ENCODE measurements around the gene SAYSD1.
"Not testable (repeated sequence)": the region's sequence is repeated elsewhere in the genome, so short reads cannot be mapped to it uniquely, and the experiment has no call there.

The SAYSD1 gene, protein sequence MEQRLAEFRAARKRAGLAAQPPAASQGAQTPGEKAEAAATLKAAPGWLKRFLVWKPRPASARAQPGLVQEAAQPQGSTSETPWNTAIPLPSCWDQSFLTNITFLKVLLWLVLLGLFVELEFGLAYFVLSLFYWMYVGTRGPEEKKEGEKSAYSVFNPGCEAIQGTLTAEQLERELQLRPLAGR

DNA sequence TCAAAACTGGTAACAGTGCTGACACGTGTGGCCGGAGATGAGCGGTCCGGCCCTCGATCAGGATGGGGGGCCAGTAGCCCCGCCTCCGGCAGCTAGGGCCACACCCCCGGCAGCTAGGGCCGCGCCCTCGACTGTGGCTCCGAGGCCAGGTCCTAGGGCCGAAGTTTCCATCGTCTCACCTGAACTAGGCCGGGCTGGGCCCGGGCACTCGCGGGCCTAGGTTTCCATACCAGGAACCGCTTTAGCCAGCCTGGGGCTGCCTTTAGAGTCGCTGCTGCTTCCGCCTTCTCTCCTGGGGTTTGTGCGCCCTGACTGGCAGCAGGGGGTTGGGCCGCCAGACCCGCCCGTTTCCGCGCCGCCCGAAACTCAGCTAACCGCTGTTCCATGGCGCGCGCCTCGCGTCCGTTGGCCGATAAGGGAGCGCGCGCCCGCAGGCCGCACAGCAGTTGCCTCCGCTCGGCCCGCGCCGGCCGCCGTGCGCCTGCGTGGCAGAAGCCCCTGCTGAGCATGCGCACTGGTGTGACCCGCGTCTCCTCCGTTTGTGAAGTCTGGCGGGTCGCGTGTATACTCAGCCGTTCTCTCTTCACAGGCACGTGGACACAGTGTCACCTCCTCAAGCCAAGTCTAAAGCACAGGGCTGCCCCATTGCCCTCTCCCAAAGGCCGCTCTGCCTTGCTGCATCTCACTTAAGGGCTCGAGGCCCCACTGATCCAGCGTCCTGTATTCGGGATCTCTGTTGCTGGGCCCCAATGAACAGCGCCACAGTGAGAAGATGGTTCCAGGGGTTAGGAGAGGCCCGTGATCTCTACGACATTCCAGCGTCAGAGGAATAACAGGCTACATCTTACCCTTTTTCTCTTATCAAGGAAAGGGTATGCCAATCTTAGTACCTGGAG lies at the start of gene SAYSD1:
SAYSD1 (minus strand) TSS at position 483 of the 896 bp plus-strand sequence; CDS start at position 386, 97 bp downstream.
- peak; percentile 92 to 95 for DNase-seq

DNA sequence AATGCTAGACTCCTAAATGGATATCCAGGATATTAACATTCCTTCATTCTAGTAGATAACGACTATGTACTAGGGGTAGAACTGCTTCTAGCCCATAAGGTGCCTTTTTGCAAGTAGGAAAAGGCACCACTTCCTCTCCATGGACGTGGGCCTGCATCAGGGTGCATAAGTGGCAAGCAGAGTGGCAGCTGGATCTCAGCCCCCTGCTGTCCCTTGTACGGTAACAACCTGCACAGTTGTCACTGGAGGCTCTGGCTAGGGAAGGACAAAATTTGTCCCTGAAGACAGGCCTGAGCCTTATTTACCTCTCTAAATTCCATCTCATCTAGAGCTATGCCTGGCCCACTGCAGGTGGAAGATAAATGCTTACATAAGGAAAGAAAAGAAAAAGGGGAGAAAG lies 42.5 kb upstream of the SAYSD1 start:
- no peak for DNase-seq

DNA sequence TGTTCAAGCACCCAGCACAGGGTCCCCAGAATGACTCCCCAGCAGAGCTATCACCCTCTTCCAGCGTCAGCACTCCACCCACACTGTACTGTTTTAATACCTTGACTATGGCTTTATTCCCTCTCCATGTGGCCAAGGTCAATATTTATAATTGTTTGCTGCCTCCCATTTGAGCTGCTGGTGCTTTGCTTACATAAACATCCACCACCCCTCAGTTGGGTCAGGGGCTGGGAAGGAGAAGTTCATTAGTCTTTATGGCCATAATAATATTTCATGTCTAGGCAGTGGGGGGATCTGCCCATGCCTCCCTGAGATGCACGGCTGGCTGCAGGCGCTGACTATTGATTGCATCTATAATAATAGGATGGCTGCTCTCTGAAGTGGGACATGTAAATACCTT lies 41.8 kb upstream of the SAYSD1 start:
- no peak for DNase-seq

DNA sequence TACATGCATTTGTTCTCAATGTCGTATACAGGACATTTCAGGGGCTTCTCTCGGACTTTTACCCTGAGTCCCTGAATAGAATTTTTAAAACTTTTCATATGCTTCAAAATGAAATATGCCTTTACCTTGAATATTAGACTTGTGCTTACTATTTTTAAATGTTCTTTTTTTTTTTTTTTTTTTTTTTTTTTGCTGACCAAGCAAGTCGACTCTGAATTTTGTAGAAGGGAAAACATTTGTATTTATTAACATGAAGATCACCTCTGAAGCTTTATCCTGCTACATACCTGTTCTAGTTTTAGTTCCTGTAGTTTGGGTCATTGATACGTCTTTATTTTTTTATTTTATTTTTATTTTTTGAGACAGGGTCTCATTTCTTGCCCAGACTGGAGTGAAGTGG lies 39.7 kb upstream of the SAYSD1 start:
- no peak for DNase-seq

DNA sequence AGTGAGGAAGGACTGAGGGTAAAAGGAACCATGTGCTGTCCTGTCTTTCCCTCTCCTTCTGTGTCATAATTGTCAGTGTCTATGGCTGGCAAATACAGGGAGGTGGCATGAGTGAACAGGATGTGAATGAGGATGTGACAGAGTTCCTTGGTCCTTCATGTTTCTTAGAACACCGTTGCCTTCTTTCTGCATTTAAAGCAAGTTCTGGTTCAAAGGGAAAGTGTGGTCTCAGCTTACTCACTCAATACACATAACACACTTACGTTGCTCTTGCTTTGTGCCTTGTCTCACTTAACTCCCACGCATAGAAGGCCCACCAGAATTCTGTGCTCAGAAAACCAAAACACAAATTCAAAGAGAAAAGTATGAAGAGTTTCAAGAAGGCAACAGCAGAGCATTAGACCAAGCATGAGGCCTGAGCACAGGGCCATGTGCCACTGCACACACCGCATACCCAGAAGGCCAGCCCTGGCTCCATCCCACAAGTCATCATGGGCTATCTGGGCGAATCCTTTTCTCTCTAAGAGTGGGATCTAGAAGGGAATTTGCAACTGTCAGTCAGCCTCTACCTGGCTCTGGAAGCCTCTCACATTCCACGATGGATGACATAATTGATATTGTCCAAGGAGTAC lies 38.9 kb upstream of the SAYSD1 start:
- DNase-seq = no peak

DNA sequence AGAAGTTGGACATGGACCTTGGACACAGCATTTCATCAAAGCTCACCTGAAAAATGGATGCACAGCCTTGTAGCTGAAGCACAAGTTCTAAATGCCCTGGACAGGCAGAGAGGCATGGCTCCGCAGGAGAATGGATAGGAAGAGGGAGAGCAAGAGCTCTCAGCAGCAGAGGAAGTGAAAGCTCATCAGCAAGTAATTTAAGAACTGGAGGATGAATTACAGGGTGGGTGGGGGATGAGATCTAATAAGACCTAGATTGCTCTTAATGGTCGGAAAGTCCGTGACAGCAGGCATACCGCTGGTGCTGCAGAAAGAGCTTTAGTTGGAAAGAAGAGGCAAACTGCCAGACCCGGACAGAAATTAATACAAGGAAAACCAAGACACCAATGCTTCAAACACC lies 37.3 kb upstream of the SAYSD1 start:
- no peak for DNase-seq

DNA sequence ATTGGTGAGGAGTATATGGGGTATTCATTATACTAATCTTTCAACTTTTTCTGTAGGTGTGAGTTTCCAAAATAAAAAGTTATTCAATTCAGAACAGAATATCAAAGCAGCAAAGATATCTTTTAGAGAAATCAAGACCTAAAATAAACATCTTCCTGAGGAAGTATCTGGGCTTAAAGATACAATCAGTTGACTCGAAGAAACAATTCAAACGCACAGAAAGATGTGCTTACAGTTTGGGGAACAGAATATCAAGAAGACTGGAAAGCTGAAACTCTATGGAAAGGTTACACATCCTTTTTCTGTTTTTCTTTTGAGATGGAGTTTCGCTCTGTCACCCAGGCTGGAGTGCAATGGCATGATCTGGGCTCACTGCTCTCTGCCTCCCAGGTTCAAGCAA lies 36.2 kb upstream of the SAYSD1 start:
- no peak for DNase-seq

DNA sequence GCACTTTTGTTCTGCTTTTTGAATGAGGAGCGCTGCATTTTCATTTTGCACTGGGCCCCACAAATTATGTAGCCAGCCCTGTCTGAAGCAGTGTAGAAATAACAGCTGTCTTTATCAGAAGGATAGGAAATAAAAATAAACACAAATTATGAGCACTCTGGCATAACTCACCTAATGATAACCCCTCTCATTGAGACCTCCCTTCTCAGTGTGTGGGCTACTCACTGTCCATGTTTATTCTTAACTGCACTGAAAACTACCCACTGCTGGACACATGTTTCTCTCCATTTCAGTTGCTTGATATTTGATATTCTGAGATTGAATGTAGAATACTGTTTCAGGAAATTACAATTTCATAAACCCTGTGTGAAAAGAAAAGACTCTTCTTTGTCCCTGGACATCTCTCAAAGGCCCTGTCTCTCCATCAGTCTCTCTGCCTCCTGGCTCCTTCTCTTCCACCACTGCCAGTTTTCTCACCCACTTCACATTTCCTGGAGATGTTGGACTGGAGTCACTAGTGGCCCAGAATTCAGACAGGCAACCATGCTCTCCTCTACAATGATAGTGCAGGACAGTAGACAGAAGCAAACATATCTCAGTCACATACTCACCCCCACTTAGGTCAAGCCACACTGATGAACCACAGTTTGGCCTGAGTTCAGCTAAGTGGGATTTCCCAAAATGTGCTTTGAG lies 29.6 kb upstream of the SAYSD1 start:
- no peak for DNase-seq

DNA sequence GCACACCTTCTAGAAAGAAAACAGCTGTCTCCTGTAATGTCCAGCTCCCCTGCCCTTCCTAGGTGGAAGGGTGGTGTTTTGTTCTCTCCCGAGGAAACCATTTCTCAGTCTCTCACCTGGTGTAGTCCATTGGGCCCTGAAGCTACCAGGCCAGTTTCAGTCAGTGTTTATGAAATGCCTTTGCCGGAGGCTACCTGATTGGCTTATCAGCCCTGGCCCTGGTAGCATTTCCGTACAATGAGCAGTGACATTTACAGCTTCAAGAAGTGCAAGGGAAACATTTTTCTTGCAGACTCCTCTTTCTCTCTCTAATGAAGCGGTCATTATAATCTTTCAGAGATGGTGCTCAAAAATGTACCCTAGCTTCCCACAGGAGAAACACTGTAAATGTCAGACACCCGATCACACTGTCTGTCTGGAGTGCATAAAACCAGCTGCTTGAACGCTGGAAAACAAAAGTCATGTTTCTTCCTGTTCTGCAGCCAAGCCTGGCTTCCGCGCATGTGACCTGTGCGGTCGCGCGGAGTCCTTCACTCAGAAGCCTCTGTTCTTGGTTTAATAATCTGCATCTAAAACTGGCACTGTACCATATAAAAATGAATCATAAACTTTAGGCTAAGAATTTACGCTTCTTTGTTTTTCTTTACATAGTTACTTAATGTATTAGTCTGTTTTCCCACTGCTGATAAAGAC lies 28.4 kb upstream of the SAYSD1 start:
- DNase-seq = no peak

DNA sequence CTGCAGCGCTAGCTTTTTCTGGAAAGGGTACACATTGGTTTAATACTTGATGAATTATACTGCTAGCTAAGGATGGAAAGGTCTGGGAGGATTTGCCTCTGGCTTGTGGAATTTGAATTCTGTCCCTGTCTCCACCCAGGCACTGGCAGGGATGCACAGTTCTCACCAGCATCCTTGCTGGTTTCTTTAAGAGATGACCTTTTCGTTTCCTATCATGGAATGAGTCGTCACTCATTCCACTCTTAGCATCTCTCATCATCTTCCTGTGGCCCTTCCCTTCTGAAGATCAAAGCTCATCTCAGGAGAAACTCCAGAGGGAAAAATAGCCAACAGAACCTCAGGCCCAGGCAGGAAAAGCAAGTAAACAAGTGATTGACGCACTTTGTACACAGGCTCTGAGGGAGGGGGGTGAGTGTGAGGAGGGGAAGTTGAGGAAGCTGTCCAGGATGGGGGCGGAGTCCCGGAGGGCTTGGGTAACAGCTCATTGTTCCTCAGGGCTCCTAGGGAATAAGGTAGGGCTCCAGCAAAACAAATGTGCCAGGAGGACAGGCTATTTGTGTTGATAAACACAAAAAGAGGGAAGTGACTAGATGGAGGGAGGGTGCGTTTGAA lies 25.7 kb upstream of the SAYSD1 start:
- no peak for DNase-seq

DNA sequence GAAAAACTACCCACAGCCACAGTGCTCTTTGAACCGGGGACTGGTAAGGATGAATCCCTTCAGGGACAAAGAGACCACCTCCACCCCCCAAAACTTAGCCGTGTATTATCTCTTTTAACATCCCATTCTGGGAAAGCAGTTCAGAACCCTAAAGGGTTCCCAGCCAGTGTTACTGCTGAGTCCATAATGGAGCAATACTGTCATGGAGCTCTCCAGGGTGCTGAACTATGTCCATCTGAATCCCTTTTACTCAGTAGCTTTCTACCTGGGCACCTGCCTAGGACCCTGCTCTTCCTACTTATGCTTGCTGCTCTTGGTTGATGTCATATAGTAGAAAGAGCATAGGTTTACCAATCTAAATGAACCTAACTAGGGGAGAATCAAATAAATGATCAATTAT lies 22.3 kb upstream of the SAYSD1 start:
- DNase-seq = no peak

DNA sequence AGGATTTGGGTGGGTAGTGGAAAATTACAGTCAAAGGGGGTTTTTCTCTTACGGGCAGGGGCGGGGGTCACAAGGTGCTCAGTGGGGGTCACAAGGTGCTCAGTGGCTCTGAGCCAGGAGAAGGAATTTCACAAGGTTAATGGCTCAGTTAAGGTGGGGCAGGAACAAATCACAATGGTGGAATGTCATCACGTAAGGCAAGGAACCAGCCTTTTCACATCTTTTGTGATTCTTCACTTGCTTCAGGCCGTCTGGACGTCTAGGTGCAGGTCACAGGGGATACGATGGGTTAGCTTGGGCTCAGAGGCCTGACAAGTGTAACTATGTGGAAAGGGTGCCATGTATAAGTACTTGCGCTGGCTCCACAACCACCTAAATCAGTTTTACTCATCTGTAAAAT lies 21.2 kb upstream of the SAYSD1 start:
- DNase-seq = not testable (repeated sequence)

DNA sequence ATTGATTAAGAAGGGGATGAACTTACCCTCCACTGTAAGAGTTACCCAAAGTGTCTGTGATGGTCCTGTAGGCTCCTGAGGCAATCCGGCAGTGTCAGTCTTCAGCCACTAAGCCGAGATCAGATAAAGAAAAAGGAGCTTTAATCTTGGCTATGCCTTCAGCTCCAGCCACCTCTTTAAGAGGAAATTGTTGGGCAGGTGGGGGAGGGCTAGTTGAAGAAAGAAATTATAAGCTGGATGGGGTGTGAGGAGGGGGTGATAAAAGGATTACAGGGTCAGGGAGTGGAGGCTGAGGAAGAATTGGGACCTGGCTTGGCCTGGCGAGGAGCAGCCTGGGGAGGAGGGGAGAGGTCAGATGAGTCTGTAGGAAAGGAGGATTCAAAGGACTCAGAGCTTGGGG lies 19.8 kb upstream of the SAYSD1 start:
- DNase-seq = not testable (repeated sequence)

DNA sequence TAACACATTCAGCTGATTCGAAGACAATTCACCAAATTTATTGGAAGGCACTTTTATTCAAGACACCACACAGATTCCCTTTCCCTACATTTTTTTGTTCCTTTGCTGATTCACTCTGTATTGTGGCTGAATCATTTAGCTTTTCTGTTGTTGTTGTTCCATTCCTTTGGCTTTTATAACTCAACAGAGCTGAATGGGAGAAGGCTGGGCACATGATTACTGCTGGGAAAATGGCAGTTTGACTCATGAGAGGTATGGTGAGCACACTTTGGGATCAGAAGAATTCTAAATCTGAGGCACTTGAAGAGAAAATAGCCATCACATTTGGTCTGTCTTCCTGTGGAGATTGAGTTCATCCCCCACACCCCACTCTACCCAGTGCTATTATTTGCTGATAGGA lies 15.7 kb upstream of the SAYSD1 start:
- no peak for DNase-seq

DNA sequence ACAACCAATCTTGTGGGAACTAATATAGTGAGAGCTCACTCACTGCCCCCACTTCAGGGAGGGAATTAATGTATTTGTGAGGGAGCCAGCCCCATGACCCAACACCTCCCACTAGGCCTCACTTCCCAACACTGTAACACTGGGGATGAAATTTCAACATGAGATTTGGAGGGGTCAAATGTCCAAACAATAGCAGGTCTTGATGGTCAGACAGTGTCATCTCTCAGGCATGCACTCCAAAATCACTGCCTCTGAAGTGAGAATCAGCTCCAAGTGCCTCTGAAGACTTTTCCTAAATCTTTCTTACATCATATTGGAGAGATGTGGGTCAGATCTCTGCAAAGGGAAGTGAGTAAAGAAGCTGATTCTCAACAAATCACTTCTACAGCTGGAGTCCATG lies 13.8 kb upstream of the SAYSD1 start:
- DNase-seq = no peak

DNA sequence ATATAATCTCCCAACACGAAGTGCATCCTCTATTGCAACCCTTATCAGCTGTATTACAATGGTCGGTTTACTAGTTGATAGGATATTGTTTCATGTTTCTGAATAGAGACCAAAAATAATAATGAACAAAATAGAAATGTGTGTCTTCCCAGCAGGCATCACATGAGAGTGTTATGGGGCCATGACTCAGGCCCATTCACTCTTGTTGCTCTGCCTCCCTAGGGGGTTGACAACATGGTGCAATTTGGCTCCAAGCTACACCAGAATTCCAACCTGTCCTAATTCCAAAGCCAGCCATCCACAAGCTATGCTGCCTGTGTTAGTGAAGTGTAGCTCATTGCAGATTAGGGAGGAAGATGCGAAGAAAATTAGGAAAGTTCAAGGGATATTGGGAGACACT lies 13.1 kb upstream of the SAYSD1 start:
- DNase-seq = no peak

DNA sequence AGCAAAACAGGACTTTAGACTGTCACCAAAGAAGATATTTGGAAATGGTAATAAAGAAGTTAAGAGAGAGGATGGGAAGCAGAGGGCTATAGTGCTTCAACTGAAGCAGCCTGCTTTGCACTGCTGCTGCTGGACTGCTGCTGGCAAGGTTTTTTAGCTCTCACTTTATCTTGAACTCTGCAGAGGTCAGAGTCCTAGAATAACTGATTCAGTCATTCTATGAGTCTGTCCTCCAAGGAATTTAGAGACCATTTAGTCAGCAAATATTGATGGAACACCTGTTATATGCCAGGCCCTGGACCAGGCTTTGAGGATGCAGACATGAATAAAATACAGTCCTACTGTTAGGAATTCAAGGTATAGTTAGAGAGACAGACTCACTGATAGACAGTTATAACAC lies 9.1 kb upstream of the SAYSD1 start:
- no peak for DNase-seq

DNA sequence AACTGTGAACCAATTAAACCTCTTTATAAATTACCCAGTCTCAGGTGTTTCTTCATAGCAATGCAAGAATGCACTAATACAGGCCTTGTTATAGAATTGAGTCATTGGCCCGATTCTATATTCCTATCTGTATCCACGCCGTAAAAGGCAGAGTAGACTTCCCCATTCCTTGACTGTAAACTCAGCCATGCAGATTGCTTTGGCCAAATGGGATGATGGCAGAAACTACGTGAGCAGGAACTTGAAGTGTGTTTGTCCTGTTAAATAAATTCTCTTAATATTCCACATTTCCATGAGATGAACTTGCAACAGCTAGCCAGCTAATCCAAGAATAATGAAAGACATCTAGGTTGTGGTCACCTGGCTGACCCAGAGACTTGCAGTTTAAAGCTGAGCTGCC lies 3.9 kb upstream of the SAYSD1 start:
- no peak for DNase-seq

DNA sequence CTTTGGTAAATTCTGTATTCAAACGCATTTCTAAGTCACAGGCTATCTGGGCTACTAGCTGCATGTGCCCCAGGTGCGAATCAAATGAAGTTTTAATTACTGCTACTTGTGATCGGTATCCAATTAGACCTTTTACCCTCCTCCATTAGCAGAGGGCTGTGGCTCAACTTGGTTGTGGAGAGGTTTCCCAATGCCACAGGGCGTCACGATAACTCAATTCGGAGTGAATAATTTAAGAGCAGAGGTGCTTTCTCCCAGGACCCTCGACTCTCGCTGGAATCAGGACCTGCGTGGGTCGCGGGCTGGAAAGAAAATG lies 640 bp downstream of the SAYSD1 start:
- DNase-seq = peak in 1 of 2 experiments; percentile 67

DNA sequence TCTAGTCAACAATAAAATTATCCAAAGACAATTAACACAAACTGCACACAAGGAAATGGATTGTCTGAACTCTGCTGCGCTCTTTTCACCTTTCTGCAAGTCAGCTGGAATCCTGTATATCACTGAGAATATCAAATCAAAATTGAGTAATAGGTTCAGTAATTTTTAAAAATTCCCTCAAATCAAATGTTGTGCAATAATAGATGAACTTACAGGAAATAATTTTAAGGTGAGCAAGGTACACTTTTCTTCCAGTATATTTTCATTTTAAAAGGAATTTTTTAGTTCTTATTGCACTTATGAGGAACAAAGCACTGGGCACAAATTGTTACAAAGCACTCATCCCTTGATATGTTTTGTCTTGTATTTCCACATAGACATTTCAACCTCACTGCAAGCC lies 1.2 kb downstream of the SAYSD1 start:
- no peak for DNase-seq

DNA sequence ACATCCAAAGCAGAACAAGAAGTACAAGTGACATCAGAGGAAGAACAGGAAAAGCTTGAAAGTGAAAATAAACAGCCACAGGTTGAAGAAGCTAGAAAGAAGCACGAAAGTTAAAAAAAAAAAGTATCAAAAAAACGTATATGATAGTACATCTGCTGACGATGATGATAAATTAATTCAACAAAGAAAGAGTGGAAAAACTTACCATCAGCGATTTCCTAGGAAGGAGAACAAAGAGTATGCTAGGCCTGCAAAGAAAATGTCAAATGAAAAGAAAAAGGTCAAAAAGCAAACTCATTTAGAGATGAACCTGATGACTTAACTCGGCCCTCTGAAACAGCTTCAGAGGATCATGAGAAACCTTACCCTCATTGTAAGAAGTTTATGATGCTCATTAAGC lies 3.7 kb downstream of the SAYSD1 start:
- DNase-seq = no peak

DNA sequence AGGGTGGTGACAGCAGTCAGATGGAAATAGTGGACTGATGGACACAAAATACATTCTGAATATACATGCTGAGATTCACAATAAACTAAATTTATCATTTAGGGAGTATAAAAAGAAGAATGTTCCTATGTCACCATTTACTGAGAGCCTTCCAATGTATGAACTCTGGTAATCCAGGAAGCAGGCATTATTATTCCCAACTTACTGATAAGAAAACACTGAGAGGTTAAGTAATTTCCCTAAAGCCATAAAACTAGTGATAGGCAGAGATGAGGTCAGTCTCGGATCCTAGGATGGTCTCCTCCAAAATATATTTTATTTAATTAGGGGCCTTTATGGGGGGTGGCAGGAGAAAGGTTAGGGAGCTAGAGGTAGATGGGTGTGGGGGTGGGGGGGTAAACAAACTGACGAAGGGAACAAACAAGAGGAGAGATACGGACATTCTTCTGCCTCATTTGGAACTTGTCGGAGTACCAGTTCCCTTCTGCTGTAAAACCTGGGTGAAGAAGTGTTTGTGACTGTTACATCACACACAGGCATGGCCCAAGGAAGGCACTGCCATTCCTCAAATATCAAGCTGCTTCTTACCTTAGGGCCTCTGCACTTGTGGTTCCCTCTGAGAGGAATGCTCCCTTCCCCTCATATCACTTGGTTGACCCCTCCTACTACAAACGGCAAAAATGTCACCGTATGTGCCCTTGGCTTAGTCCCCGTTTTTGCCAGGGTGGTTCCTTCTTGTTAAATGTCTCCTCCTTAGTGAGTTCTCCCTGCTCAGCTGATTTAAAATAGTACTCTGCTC lies 6.7 kb downstream of the SAYSD1 start:
- no peak for DNase-seq
